ENCODE measurements around the gene EXTL2.

GRCh38 chr1:100912019-100912418, 17.4 kb upstream of the EXTL2 start:
- TF ChIP-seq EP300 (conservative IDR thresholded peaks at IDR 0.05; ENCODE audit: poor library complexity, severe bottlenecking) = no peak
- TF ChIP-seq CTCF (IDR thresholded peaks at IDR 0.05; ENCODE audit: poor library complexity, severe bottlenecking) = no peak
- no peak for TF ChIP-seq MXI1 (conservative IDR thresholded peaks at IDR 0.05; ENCODE audit: poor library complexity, severe bottlenecking)
- TF ChIP-seq EZH2 (IDR thresholded peaks at IDR 0.05; ENCODE audit: borderline replicate concordance, insufficient read depth, low read length, poor library complexity, severe bottlenecking) = no peak
- no peak for TF ChIP-seq RAD21 (conservative IDR thresholded peaks at IDR 0.05)
- TF ChIP-seq POLR2AphosphoS5 (IDR thresholded peaks at IDR 0.05) = no peak
- TF ChIP-seq REST (IDR thresholded peaks at IDR 0.05; ENCODE audit: borderline replicate concordance) = no peak
- TF ChIP-seq TAF1 (IDR thresholded peaks at IDR 0.05; ENCODE audit: low read depth) = no peak
